Measurements from ENCODE around the gene MGLL.

DNA sequence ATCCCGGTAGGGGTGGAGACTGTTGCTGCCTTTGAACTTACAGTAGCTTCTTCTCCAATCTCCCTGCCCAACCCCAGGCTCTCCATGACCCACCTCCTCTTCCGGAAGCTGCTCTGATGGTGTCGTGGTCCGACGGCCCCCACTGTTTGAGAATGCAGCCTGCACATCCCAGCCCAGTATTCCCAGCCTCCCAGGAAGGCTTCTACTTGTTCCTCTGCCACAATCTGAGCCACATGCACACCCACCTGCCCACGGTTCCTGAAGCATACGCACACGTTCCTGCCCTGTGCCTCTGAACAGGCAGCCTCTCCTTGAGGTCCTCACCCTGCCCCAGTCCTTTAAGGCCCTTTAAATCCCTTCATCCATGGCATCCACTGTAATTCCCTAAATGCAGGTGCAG lies 92.1 kb downstream of the MGLL start:
- TF ChIP-seq POLR2A (IDR thresholded peaks at IDR 0.05) (no peak), CTCF (IDR thresholded peaks at IDR 0.05) (no peak)

Data from right lobe of liver (tissue), 4 donors.